Inflammatory macrophage (primary cell): ENCODE results near the gene OR52H1.
"Not testable (repeated sequence)": the region's sequence is repeated elsewhere in the genome, so short reads cannot be mapped to it uniquely, and the experiment has no call there.

ENCODE experiments used
- DNase-seq, 2 donors: peaks; one replicate each; pipeline ENCODE4 v3.0.0-alpha.2; 2020 to 2022
- total RNA-seq, 18 experiments: gene quantifications; one replicate each; lab custom pipeline; 2026; ENCODE audit warnings: mixed read lengths in 6 of 18, inconsistent platforms in 2 of 18; lab: John Stamatoyannopoulos, UW

The OR52H1 gene
- 0 to 0.13 (median 0) reads per million in 18 experiments for total RNA-seq

- no peak for DNase-seq
These were observed at the start of gene OR52H1 for GRCh38 chr11:5548440-5548839. Gene OR52H1 (minus strand): TSS chr11:5548540. CDS start chr11:5545505, 3,035 bp downstream.

- DNase-seq: no peak
These were observed 49.6 kb upstream of the OR52H1 start for GRCh38 chr11:5597953-5598352.

- peak; percentile 57 to 64 for DNase-seq
These were observed 48.4 kb upstream of the OR52H1 start, which contains the start of gene TRIM6 for GRCh38 chr11:5596607-5597201. Gene TRIM6 (plus strand): TSS chr11:5596637. CDS start chr11:5596898, 261 bp downstream.

- DNase-seq: no peak
These were observed 44.8 kb upstream of the OR52H1 start for GRCh38 chr11:5593146-5593545.

- DNase-seq: no peak
These were observed 44.3 kb upstream of the OR52H1 start for GRCh38 chr11:5592615-5593014.

GRCh38 chr11:5591613-5592012 lies 43.3 kb upstream of the OR52H1 start:
- DNase-seq: no peak

GRCh38 chr11:5589906-5590305 lies 41.6 kb upstream of the OR52H1 start:
- DNase-seq: not testable (repeated sequence)

GRCh38 chr11:5584458-5584857 lies 36.1 kb upstream of the OR52H1 start:
- DNase-seq: not testable (repeated sequence)

- no peak for DNase-seq
These were observed 32.7 kb upstream of the OR52H1 start for GRCh38 chr11:5581014-5581413.

- no peak for DNase-seq
These were observed 32.2 kb upstream of the OR52H1 start, which contains the start of gene OR52B6 for GRCh38 chr11:5580577-5580976. Gene OR52B6 (plus strand): TSS chr11:5580877. CDS start chr11:5580877, 0 bp downstream.

- DNase-seq: no peak
These were observed 28.8 kb upstream of the OR52H1 start for GRCh38 chr11:5577101-5577500.

GRCh38 chr11:5575152-5575551 lies 26.8 kb upstream of the OR52H1 start:
- DNase-seq: no peak

- no peak for DNase-seq
These were observed 26.3 kb upstream of the OR52H1 start for GRCh38 chr11:5574654-5575053.

GRCh38 chr11:5564259-5565019 lies 16.1 kb upstream of the OR52H1 start:
- DNase-seq: no peak

GRCh38 chr11:5557751-5558150 lies 9.4 kb upstream of the OR52H1 start:
- no peak for DNase-seq

GRCh38 chr11:5556596-5557188 lies 8.4 kb upstream of the OR52H1 start:
- DNase-seq: no peak

GRCh38 chr11:5553343-5553742 lies 5.0 kb upstream of the OR52H1 start:
- DNase-seq: no peak

- DNase-seq: no peak
These were observed 2.2 kb upstream of the OR52H1 start for GRCh38 chr11:5550440-5551095.

- DNase-seq: no peak
These were observed 358 bp downstream of the OR52H1 start for GRCh38 chr11:5547982-5548381.

GRCh38 chr11:5546457-5546856 lies 1.9 kb downstream of the OR52H1 start:
- no peak for DNase-seq

- DNase-seq: no peak
These were observed 6.9 kb downstream of the OR52H1 start for GRCh38 chr11:5541427-5541826.

- no peak for DNase-seq
These were observed 11.9 kb downstream of the OR52H1 start for GRCh38 chr11:5536482-5536881.

- peak; percentile 18 to 70 for DNase-seq
These were observed 14.3 kb downstream of the OR52H1 start for GRCh38 chr11:5534046-5534445.
